Mammary epithelial cell (primary cell): ENCODE measurements around the gene ATOH8.

Source experiments
- EZH2 ChIP-seq: IDR thresholded peaks from 2 replicates; pipeline ENCODE4 v1.6.1; 2012; ENCODE audit warnings: low read length, inconsistent platforms, borderline replicate concordance
- TF ChIP-seq, protein P1 (sequence below), 2 donors: IDR thresholded peaks in 1 of 2; conservative IDR thresholded peaks in 1 of 2; 2 replicates each; pipeline ENCODE4 v1.5.1; 2011 to 2012; ENCODE audit warnings: inconsistent platforms in 2 of 2, low read length in 2 of 2, mild to moderate bottlenecking in 2 of 2, control low read depth in 1 of 2, low read depth in 1 of 2; ENCODE audit not compliant: insufficient read depth in 1 of 2; ENCODE audit errors: extremely low read depth in 1 of 2

GRCh38 chr2:85763831-85764230, 10.0 kb downstream of the ATOH8 start:
- TF ChIP-seq, protein P1, sequence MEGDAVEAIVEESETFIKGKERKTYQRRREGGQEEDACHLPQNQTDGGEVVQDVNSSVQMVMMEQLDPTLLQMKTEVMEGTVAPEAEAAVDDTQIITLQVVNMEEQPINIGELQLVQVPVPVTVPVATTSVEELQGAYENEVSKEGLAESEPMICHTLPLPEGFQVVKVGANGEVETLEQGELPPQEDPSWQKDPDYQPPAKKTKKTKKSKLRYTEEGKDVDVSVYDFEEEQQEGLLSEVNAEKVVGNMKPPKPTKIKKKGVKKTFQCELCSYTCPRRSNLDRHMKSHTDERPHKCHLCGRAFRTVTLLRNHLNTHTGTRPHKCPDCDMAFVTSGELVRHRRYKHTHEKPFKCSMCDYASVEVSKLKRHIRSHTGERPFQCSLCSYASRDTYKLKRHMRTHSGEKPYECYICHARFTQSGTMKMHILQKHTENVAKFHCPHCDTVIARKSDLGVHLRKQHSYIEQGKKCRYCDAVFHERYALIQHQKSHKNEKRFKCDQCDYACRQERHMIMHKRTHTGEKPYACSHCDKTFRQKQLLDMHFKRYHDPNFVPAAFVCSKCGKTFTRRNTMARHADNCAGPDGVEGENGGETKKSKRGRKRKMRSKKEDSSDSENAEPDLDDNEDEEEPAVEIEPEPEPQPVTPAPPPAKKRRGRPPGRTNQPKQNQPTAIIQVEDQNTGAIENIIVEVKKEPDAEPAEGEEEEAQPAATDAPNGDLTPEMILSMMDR (conservative IDR thresholded peaks at IDR 0.05 in 1 of 2, IDR thresholded peaks at IDR 0.05 in 1 of 2; ENCODE audit: extremely low read depth in 1 of 2, insufficient read depth in 1 of 2, low read depth in 1 of 2, low read length in 2 of 2), result no peak
- no peak for TF ChIP-seq EZH2
